Activated T-cell treated with anti-CD3 and anti-CD28 coated beads for 1 hour (primary cell): ENCODE results near the gene GRIK4.

Experiments
- DNase-seq: peaks from one replicate; pipeline ENCODE4 v3.0.0-alpha.2; 2020; ENCODE audit warnings: low read depth

The GRIK4 gene

GRCh38 chr11:120509346-120510053 lies 2.0 kb upstream of the GRIK4 start:
- DNase-seq: no peak

- DNase-seq: no peak
These were observed 987 bp upstream of the GRIK4 start for GRCh38 chr11:120510406-120511115.

GRCh38 chr11:120511820-120512738 lies 531 bp downstream of the GRIK4 start:
- no peak for DNase-seq

- DNase-seq: no peak
These were observed 1.3 kb downstream of the GRIK4 start for GRCh38 chr11:120512739-120513435.

GRCh38 chr11:120513436-120514315 lies 2.1 kb downstream of the GRIK4 start:
- DNase-seq: no peak

GRCh38 chr11:120514541-120515121 lies 3.1 kb downstream of the GRIK4 start:
- DNase-seq: no peak

GRCh38 chr11:120515186-120515723 lies 3.7 kb downstream of the GRIK4 start:
- DNase-seq: no peak

GRCh38 chr11:120516461-120517389 lies 5.2 kb downstream of the GRIK4 start:
- no peak for DNase-seq

GRCh38 chr11:120517390-120517761 lies 5.8 kb downstream of the GRIK4 start:
- DNase-seq: no peak

- DNase-seq: no peak
These were observed 6.3 kb downstream of the GRIK4 start for GRCh38 chr11:120517801-120518291.

- DNase-seq: no peak
These were observed 6.8 kb downstream of the GRIK4 start for GRCh38 chr11:120518356-120518755.

GRCh38 chr11:120519474-120519873 lies 7.9 kb downstream of the GRIK4 start:
- DNase-seq: no peak

- no peak for DNase-seq
These were observed 8.7 kb downstream of the GRIK4 start for GRCh38 chr11:120520091-120520822.

GRCh38 chr11:120521176-120521575 lies 9.6 kb downstream of the GRIK4 start:
- no peak for DNase-seq

- no peak for DNase-seq
These were observed 10.5 kb downstream of the GRIK4 start for GRCh38 chr11:120522021-120522420.

- DNase-seq: no peak
These were observed 11.2 kb downstream of the GRIK4 start for GRCh38 chr11:120522736-120523135.

- no peak for DNase-seq
These were observed 11.6 kb downstream of the GRIK4 start for GRCh38 chr11:120523196-120523595.

- no peak for DNase-seq
These were observed 13.1 kb downstream of the GRIK4 start for GRCh38 chr11:120524536-120525085.
